NCI-H748 (cell line): ENCODE data around the gene CYB5A.

Experiments used
- DNase-seq: peaks from one replicate; lab custom pipeline; 2025; ENCODE audit not compliant: unreplicated experiment; lab: John Stamatoyannopoulos, UW

Gene CYB5A

DNA sequence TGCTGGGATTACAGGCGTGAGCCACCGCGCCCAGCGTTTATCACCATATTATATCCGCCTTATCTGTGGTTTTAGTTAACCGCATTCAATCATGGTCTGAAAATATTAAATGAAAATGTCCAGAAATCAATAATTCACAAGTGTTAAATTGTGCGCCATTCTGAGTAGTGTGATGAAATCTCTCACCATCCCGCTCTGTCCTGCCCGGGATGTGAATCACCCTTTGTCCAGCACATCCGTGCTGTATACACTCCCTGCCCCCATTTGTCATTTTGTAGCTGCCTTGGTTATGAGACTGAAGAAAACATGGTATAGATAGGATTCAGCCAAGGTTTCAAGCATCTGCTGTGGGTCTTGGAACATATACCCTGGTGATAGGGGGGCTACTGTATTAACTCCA lies 72.7 kb downstream of the CYB5A start:
- no peak for DNase-seq

DNA sequence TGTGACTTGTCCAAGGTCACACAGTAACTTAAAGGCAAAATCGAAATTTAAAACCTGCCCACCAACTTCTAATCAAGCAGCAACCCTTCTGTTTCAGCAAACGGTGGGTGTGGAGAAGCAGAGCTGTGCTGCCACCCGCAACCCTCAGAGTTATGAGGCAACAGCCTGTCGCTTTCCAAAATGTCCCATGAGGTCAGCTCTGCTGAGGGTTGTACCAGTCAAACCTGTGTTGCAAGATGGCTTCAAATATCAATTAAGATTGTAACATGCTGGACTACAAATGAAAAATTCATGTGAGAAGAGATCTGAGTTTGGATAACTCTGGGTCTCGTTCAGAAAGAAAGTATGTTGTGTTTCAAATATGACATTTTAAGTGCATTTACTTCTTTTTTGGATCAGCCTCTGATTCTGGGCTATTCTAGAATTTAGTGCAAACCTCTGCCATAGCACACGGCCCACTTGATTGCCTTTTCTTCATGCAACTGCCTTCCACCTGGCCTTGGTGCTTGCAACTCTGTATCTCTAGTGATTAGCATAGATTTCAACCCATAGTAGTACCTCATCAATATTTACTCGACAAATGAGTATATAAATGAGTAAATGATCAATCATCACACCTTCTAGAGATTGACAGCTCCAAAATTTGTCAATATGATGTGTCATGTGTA lies 74.2 kb downstream of the CYB5A start:
- DNase-seq, result no peak

DNA sequence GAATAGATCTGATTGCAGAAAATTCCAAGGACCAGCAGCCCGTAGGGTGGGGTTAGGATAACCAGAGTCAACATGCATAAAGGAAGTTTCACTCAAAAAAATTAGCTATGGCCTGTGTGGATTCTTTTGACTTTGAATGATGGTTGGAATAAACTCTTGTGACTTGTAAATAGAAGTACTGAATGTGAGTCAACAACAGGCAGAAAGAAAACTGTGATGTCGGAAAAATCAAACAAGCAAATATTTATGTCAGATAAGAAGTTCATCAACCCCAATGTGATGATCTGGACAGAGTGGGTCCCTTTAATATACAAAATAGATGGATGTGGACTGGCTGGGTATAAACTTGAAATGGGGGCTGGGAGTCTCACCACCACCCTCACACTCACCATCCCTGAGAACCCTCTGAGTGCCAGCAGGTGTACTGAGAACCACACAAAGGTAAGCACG lies 75.1 kb downstream of the CYB5A start:
- DNase-seq, result no peak

DNA sequence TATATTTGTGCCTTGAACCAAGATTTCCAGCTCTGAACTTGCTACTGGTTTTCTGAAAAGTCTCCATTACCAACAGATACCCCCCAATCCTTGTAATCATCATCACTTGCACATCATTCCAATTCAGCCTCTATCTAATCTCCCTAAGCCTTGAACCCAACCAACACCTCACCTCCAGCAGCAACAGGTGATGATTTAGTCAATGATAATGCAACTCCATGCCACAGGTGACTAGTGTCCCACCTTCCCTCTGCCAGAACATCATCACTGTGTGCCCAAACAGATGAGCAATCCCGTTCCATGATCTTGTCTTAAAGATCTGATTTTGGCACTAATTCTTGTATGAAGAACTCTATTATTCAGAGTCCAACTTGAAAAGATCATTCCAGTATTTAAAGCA lies 75.9 kb downstream of the CYB5A start:
- no peak for DNase-seq

DNA sequence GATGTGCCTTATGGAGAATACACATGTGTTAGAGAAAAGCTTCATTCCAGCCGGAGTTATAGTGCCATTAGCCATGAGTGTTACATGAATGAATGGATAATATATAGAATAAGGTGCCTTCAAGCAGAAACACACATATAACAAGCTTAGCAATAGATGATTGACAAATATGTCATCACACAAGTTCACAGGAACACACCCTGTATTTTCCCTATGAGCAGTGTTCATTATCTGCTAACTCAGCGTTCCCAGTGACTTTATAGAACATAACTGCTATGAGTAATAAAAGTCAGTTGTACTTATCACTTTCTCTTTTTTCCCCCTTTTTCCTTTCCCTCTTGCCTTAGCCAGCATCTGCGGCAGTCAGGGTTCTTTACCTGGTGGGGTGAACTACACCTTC lies 78.3 kb downstream of the CYB5A start:
- DNase-seq, result no peak

DNA sequence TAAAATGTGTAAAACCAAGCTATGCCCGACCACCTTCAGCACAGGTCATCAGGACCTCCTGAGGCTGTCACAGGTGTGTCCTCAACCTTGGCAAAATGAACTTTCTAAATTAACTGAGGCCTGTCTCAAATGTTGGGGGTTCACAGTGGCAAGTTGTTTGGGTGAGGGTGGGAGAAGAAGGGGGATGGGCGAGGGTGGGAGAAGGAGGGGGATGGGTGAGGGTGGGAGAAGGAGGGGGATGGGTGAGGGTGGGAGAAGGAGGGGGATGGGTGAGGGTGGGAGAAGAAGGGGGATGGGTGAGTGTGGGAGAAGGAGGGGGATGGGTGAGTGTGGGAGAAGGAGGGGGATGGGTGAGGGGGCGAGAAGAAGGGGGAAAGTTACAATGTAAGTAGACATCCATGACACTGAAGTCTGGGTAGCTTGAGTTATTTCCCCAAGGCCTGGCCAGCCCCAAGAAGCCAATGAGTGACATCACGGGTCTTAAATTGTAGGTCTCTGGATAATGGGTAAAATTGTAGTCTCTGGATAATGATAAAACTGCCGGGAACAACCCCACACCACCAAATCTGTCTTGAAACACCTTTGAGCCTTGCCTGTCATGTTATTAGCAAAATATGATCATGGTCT lies 87.1 kb downstream of the CYB5A start:
- no peak for DNase-seq

DNA sequence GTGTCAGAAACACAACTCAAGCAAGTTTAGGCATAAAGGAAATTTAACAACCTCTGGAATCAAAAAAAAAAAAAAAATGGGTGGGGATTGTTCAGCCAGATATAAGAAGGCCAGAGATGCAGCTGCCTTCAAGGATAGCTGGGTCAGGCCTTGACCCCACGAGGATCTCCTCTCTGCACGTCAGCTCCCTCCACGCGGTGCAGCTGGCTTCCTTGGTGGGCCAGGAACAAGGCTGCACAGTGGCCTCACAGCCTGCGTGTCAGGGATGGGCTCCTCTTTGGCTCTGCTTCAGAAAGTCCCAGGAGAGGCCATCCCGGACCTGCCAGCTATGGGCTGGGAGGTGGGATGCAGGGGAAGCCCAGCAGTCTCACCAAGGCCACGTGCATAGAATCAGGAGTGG lies 88.0 kb downstream of the CYB5A start:
- no peak for DNase-seq
